Esophagus muscularis mucosa (tissue), 4 donors: ENCODE measurements around the gene TMPRSS12. TPM values are rescaled to one million over a fixed set of nuclear protein-coding genes. Genes with fewer than 3 reads are reported as not detected.

Experiments used
- DNase-seq: peaks from one replicate; pipeline ENCODE4 v3.0.0-alpha.2; 2017; ENCODE audit errors: extremely low spot score
- H3K27ac ChIP-seq, 4 donors: fragments of 200-600 bp; sonication (generic); replicated peaks in 1 of 4; 1 replicate in 3 of 4; 2 replicates in 1 of 4; pipeline ENCODE4 v1.5.1; 2016 to 2019; ENCODE audit warnings: mild to moderate bottlenecking in 1 of 4
- H3K27me3 ChIP-seq, 4 donors: fragments of 200-600 bp; sonication (generic); one replicate each; pipeline versions ENCODE4 v1.5.1 to v1.6.0; 2016 to 2019
- H3K36me3 ChIP-seq, 4 donors: fragments of 200-600 bp; sonication (generic); one replicate each; pipeline ENCODE4 v1.5.1; 2016 to 2019
- H3K4me1 ChIP-seq, 4 donors: fragments of 200-600 bp; sonication (generic); one replicate each; pipeline ENCODE4 v1.5.1; 2016 to 2019
- H3K4me3 ChIP-seq, 4 donors: fragments of 200-600 bp; sonication (generic); 1 replicate in 2 of 4; 2 replicates in 2 of 4; pipeline ENCODE4 v1.5.1; 2016 to 2019; ENCODE audit warnings: mild to moderate bottlenecking in 4 of 4, moderate library complexity in 1 of 4
- H3K9me3 ChIP-seq, 4 donors: fragments of 200-600 bp; sonication (generic); 1 replicate in 3 of 4; 2 replicates in 1 of 4; pipeline ENCODE4 v1.5.1; 2016 to 2019
- CTCF ChIP-seq, 3 experiments: fragments of 200-600 bp in 2 of 3; fragments of 450-650 bp in 1 of 3; sonication (generic) in 2 of 3; IDR thresholded peaks; one replicate each; pipeline ENCODE4 v1.5.1; 2017 to 2019; ENCODE audit warnings: antibody characterized with exemption in 3 of 3, mild to moderate bottlenecking in 2 of 3, moderate library complexity in 1 of 3
- EP300 ChIP-seq: sonication (generic); formaldehyde crosslinking; IDR thresholded peaks from one replicate; pipeline ENCODE4 v1.6.1; 2017; ENCODE audit warnings: antibody characterized with exemption
- POLR2A ChIP-seq: fragments of 450-650 bp; IDR thresholded peaks from one replicate; pipeline ENCODE4 v1.6.1; 2017; ENCODE audit warnings: antibody characterized with exemption, moderate library complexity, mild to moderate bottlenecking, low read depth
- POLR2AphosphoS5 ChIP-seq, 2 donors: sonication (generic); formaldehyde crosslinking; IDR thresholded peaks; one replicate each; pipeline ENCODE4 v1.6.1; 2017; ENCODE audit warnings: antibody characterized with exemption in 2 of 2
- WGBS: methylation state at CpG from one replicate; pipeline ENCODE4 v1.1.5; 2018; 5-methylcytosine and 5-hydroxymethylcytosine counted together
- intact Hi-C: fragments of 100-400 bp; cut with DNase I; formaldehyde crosslinking; loops from one replicate; pipeline ENCODE4 v1.15.1; 2023
- total RNA-seq, 4 donors: library from RNA; depleted of rRNA; stranded (reverse); fragments of >200 nt; gene quantifications; one replicate each; pipeline versions ENCODE4 v1.1.0 to v1.2.1, GENCODE V29; 2016

Gene TMPRSS12
- total RNA-seq, 4 donors from 2014 or later, result not detected

- 32% methylated on average over 8 of the region's 8 CpGs for WGBS
- H3K4me3 ChIP-seq, result peak overlapping the region; percentile 72 to 91 (median 83)
- no peak for DNase-seq
- no peak for TF ChIP-seq POLR2AphosphoS5 (IDR thresholded peaks at IDR 0.05)
- no peak for TF ChIP-seq EP300
- TF ChIP-seq POLR2A, result no peak
- TF ChIP-seq CTCF (IDR thresholded peaks at IDR 0.05), result no peak
- H3K27me3 ChIP-seq, result no peaks in the 10 kb centered on the region
- peak overlapping the region; percentile 87 to 91 (median 88) for H3K27ac ChIP-seq
- no peaks in the 10 kb centered on the region for H3K9me3 ChIP-seq
- peaks cover 31 to 46% (median 41%) of the 10 kb centered on the region in 4 donors for H3K4me1 ChIP-seq
- intact Hi-C loops, result loop anchor here (5.0 kb wide), 2 partner anchors 64 to 96 kb away; no protein-coding TSS in a partner anchor
- H3K36me3 ChIP-seq, result peaks cover 0 to 3% (median 0%) of the 10 kb centered on the region in 4 donors
These were observed 80.8 kb downstream of the TMPRSS12 start for GRCh38 chr12:50923361-50924130.

- Histone ChIP-seq H3K4me1 (peaks cover 32 to 51% (median 47%) of the 10 kb centered on the region in 4 donors), H3K36me3 (peaks cover 0 to 3% (median 0%) of the 10 kb centered on the region in 4 donors), H3K9me3 (no peaks in the 10 kb centered on the region), H3K27me3 (no peaks in the 10 kb centered on the region), H3K4me3 (peak overlapping the region; percentile 72 to 91 (median 83)), H3K27ac (peak overlapping the region; percentile 87 to 91 (median 88))
- TF ChIP-seq CTCF (IDR thresholded peaks at IDR 0.05) (no peak), POLR2AphosphoS5 (IDR thresholded peaks at IDR 0.05) (no peak), EP300 (no peak), POLR2A (no peak)
- intact Hi-C loops, result loop anchor here (5.0 kb wide), 2 partner anchors 63 to 97 kb away; no protein-coding TSS in a partner anchor
- WGBS, result 2% methylated on average over 4 of the region's 4 CpGs
- no peak for DNase-seq
These were observed 81.4 kb downstream of the TMPRSS12 start for GRCh38 chr12:50924131-50924438.

GRCh38 chr12:50924439-50925341 lies 82.0 kb downstream of the TMPRSS12 start:
- peak overlapping the region; percentile 72 to 91 (median 83) for H3K4me3 ChIP-seq
- peak overlapping the region; percentile 87 to 91 (median 88) for H3K27ac ChIP-seq
- intact Hi-C loops, result loop anchor here (5.0 kb wide), 3 partner anchors 63 to 157 kb away; no protein-coding TSS in a partner anchor
- WGBS, result under 1% methylated on average over 13 of the region's 13 CpGs
- H3K36me3 ChIP-seq, result peaks cover under 1 to 4% (median 1%) of the 10 kb centered on the region in 4 donors
- no peak for TF ChIP-seq CTCF (IDR thresholded peaks at IDR 0.05)
- TF ChIP-seq POLR2AphosphoS5 (IDR thresholded peaks at IDR 0.05), result peak; percentile 76
- peak; percentile 97 for DNase-seq
- no peaks in the 10 kb centered on the region for H3K27me3 ChIP-seq
- peaks cover 35 to 57% (median 53%) of the 10 kb centered on the region in 4 donors for H3K4me1 ChIP-seq
- H3K9me3 ChIP-seq, result no peaks in the 10 kb centered on the region

- Histone ChIP-seq H3K36me3 (peaks cover 7 to 10% (median 7%) of the 10 kb centered on the region in 4 donors), H3K27me3 (no peaks in the 10 kb centered on the region), H3K27ac (peak overlapping the region; percentile 87 to 91 (median 88)), H3K9me3 (no peaks in the 10 kb centered on the region), H3K4me3 (peak overlapping the region; percentile 72 to 91 (median 83)), H3K4me1 (peaks cover 36 to 63% (median 59%) of the 10 kb centered on the region in 4 donors)
- no peak for DNase-seq
- no peak for TF ChIP-seq CTCF (IDR thresholded peaks at IDR 0.05)
- TF ChIP-seq POLR2A, result no peak
- no peak for TF ChIP-seq POLR2AphosphoS5 (IDR thresholded peaks at IDR 0.05)
- TF ChIP-seq EP300, result no peak
- intact Hi-C loops, result loop anchor here (5.0 kb wide), 1 partner anchor 158 kb away; no protein-coding TSS in a partner anchor
- 17% methylated on average over 7 of the region's 7 CpGs for WGBS
These were observed 82.6 kb downstream of the TMPRSS12 start for GRCh38 chr12:50925342-50925651.
